ENCODE data around the gene SOS2.

DNA sequence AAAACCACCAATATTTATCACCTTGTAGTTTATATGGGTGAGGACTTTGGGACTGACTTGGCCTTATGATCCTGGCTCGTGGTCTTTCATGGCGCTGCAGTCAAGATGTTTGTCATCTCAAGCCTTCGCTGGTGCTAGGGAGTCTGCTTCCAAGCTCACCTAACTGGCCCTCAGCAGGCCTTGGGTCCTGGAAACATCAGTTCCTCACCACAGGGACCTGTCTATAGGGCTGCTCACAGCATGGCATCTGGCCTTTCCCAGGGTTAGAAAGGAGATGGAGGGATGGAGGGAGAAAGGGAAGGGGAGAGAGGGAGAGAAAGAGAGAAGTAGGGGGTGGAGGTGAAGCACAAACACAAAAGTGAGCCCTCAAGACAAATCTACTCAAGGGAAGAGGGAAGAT is 146.7 kb downstream of the SOS2 start:
- TF ChIP-seq, protein P1, sequence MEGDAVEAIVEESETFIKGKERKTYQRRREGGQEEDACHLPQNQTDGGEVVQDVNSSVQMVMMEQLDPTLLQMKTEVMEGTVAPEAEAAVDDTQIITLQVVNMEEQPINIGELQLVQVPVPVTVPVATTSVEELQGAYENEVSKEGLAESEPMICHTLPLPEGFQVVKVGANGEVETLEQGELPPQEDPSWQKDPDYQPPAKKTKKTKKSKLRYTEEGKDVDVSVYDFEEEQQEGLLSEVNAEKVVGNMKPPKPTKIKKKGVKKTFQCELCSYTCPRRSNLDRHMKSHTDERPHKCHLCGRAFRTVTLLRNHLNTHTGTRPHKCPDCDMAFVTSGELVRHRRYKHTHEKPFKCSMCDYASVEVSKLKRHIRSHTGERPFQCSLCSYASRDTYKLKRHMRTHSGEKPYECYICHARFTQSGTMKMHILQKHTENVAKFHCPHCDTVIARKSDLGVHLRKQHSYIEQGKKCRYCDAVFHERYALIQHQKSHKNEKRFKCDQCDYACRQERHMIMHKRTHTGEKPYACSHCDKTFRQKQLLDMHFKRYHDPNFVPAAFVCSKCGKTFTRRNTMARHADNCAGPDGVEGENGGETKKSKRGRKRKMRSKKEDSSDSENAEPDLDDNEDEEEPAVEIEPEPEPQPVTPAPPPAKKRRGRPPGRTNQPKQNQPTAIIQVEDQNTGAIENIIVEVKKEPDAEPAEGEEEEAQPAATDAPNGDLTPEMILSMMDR (IDR thresholded peaks at IDR 0.05), result no peak
- TF ChIP-seq POLR2A (IDR thresholded peaks at IDR 0.05), result no peak

Data from adrenal gland (tissue), 5 donors.